Right lung (tissue), 5 donors: ENCODE data around the gene HTR4. TPM values are rescaled to one million over a fixed set of nuclear protein-coding genes. Genes with fewer than 3 reads are reported as not detected.

Experiments
- DNase-seq, 2 donors: peaks; one replicate each; pipeline ENCODE4 v3.0.0-alpha.2; 2013
- polyA plus RNA-seq, 5 donors: library from polyadenylated mRNA; unstranded; fragments of 120-200 nt; gene quantifications; one replicate each; pipeline versions ENCODE4 v1.2.1 to v1.2.3, GENCODE V29; 2013; ENCODE audit warnings: inconsistent platforms in 1 of 5, low replicate concordance in 1 of 5; ENCODE audit not compliant: insufficient read length in 5 of 5, insufficient read depth in 1 of 5

The HTR4 gene
- polyA plus RNA-seq, 5 donors = 0.24 to 1.1 (median 0.84) TPM

GRCh38 chr5:148615644-148616275 lies 38.6 kb downstream of the HTR4 start:
- DNase-seq = no peak

DNA sequence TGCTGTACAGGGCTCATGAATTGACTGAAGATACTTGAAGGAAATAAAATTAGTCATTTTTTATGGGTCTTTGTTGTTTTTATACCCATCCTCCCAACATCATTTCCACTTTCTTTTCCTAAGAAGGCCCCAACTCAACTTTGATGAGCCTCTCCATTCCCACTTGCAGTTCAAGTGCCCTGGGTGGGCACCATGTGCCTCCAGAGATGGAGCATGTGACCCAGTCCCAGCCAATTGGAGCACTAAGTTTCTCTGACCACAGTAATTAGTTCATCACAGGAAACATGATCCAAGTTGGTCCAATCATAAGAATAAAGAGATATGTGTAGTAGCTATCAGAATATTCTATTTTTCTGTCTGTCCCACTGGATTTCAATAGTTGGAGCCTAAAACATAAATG lies 46.9 kb downstream of the HTR4 start:
- no peak for DNase-seq

DNA sequence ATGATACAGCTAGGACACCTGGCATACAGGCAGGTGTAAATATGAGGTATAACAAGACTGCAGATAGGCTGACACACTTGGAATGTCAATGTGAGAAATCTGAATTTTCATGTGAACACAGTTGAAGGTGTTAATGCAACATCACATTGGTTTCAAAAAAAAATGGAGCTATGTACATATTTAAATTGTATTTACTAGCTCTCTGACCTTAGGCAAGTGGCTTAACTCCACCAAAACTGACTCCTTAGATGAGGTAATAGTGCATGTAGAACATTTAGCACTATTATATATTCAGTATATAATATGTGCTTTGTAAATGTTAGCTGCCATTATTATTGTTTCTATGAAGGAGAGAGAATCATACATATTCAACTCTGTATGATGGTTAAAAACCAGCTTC lies 48.0 kb downstream of the HTR4 start:
- DNase-seq = no peak

DNA sequence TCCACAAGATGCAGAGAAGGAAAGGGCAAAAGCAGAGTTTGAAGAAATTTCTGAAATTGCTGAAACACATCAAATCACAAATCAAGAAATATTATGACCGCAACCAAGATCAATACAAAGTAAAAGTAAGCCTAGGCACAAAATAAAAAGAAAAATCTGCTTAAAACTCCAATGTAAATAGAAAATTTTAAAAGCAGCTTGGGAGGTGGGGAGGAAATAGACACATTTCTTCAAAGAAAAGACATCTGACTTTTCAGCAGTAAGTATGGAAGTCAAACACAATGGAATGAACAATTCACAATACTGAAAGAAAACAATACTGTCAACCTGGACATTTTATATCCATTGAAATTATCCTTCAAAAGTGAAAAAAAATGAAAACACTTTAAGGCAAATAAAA lies 55.1 kb downstream of the HTR4 start:
- DNase-seq = no peak

GRCh38 chr5:148595697-148596096 lies 58.6 kb downstream of the HTR4 start:
- DNase-seq = no peak

GRCh38 chr5:148586796-148587195 lies 67.5 kb downstream of the HTR4 start:
- DNase-seq = no peak

DNA sequence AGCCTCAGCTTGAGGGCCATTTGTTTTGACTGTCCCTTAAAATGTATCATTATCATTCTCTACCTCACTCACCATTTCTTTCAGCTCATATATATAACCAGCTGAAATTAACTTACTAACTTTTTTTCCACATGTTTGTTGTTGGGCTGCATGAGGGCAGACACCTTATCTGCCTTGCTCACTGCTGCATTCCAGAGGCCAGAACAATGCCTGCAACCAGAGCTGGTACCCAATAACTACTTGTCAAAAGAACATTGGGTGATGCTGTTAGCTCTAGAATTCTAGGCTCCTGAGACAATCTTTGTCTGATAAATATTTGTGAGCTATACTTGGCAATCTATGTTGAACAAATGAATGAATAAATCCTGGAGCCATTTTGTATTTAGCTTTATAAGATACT lies 68.3 kb downstream of the HTR4 start:
- DNase-seq = no peak

- no peak for DNase-seq
These were observed 70.2 kb downstream of the HTR4 start for GRCh38 chr5:148584103-148584502.

DNA sequence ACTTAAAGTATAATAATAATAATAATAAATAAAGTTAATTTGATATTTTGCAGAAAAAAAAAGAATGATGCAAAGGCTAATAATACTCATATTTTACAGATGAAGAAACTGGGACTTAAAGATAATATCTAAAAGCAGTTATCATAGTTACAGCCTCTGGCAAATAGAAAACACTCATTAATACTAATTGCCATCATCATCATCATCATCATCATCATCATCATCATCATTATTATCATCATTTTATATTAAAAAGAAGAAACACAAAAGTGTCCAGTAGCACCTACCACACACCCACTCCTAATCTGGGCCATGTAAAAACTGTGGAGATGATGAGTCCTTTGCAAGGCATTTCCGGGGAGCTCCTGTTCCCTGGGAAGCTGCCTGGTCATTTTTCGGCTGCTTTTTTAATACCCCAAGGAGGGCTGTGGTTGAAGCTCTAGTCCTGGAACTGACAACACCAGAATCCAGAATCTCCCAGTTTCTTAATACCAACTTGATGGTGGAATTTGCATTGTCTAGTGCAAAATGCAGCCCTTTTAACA lies 70.8 kb downstream of the HTR4 start:
- DNase-seq = no peak

- no peak for DNase-seq
These were observed 80.2 kb downstream of the HTR4 start for GRCh38 chr5:148574167-148574566.

DNA sequence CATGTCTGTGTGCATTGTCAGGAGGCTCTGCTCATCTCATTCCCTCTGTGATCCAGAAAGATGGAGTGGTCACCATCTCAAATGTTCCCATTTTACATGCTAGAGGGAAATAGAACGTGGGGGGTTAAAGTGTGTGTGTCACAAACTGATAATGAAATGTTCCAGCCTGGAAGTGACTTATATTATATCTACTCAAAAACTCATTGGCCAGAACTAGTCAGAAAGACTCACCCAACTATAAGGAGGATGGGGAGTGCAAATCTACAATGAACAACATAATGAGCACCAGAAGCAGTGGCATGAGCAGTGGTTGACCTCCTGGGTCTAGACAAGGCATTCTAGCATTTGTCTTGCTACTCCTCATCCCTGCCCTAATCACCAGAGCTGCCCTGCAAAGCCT lies 81.0 kb downstream of the HTR4 start:
- DNase-seq = no peak

GRCh38 chr5:148569948-148570347 lies 84.4 kb downstream of the HTR4 start:
- no peak for DNase-seq

DNA sequence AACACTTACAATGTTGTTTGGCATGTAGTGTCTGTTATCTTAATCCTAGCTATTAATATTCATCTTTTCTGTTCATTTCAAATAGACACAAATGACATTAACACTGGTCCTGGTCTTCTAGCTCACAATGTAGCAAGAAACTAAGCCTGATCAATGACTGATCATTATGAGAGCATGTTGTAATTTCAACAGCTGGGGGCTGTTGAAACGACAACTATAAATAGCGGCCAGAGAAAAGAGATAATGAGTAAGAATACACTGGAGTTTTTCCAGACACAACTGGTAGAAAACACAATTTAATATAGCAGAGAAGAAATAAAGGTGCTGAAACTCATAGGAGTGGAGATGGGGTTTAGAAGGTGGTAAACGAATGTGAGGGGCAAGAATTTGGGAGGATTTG lies 89.2 kb downstream of the HTR4 start:
- no peak for DNase-seq

DNA sequence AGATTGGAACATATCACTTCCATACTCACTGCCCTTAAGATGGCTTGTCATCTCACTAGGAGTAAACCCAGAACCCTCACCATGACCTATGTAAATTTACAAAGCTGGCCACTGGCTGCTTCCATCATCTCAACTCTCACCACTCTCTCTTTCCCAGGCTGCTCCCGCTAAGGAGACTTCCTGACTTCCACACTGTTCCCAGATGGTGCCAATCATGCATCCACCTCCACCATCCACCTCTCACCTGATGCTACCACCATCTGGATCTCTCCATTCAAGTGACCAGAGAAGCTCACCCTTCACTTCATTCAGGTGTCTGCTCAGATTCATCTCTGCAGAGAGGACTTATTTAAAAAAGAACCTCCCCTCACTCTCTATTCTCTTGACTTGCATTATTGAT lies 91.3 kb downstream of the HTR4 start:
- no peak for DNase-seq

DNA sequence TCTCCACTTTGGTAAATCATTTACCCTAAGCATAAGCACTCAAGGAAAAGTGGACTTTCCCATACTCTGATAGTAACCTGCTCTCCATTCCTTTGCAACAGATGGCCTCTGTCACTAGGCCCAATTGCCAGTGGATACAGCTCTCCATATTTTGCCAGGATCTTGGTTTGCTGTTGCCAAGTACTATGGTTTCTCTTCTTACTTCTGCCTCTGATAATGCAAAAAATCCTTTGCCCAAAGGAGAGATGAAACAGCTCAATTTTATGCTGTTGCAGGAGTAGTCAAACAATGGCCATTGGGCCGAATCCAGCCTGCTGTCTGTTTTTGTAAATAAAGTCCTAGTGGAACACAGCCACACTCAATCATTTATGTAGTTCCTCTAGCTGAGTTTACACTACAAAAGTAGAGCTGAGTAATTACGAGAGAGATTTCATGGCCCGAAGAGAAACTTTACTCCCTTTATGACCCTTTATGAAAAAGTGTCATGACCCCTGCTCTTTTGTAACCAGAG lies 92.5 kb downstream of the HTR4 start:
- DNase-seq = peak; percentile 60 to 70

DNA sequence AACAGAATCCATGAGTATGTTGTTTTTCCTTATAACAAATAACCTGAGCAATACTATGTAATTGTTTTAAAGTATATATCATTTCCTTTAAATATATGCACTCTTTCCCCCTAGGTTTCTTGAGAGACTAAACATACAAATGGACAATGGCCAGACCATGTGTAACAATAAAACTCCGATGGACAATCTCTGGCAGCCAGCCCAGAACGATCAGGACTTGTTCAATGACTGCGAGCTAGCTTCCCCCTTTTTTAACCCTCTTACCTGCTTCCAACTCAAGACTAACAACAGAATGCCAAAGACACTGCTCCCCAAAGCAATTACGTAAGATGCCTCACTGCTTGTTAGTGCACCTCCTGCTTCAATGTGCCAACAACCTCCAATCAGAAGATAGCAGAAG lies 94.9 kb downstream of the HTR4 start:
- no peak for DNase-seq

- DNase-seq = no peak
These were observed 95.4 kb downstream of the HTR4 start for GRCh38 chr5:148558892-148559291.

GRCh38 chr5:148556835-148557234 lies 97.5 kb downstream of the HTR4 start:
- DNase-seq = no peak

- DNase-seq = no peak
These were observed 99.7 kb downstream of the HTR4 start for GRCh38 chr5:148554621-148555020.

DNA sequence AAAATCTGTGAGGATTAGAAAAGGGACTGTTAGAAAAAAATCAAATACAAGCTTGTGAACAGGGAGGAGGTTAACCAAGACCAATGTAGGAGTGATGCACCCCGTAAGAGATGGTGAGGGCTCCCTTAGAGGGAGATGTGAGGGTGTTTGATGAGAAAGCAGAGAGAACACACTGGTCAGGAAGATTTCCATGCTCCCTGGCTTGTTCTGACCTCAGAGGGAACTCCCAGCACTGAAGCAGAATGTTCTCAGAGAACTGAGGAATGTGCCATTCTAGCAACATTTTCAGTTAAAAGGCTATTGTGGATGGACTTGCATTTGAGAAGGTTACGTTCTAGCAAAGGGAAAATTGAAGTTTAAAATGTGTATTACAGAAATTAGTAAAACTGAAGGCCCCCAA lies 110.6 kb downstream of the HTR4 start:
- no peak for DNase-seq

- DNase-seq = no peak
These were observed 111.5 kb downstream of the HTR4 start for GRCh38 chr5:148542812-148543211.

DNA sequence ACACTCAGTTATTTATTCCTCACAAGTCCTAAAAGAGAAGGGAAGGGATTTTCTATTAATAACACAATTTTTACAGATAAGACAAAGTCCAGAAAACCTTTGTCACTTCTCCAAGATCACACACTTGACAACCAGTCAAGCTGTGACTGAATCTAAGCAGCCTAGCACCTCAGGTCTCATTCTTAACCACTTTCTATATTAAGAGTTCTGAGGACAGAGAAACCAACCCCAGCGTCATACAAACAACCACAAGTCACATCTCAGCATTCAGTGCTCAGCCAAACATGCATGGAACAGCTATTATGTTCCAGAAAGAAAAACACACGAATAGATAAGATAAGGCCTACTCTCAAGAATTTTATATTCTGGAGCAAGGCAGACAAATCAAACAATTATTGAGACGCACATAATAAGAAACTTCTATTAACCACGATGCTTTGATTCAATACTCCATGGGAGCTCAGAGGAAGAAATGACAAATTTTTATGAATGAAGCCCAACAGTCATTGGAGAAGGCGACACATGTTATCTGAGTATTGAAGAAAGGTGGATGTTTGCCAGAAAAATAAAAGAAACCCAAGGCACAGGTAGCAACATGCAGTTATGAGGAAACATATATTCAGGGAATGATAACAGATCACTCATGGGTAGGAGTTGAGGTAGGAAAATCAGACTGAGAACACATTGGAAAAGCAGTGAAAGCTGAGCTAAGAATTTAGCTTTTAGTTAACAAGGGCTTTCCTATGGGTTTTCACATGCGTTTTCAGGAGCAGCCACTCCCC lies 113.1 kb downstream of the HTR4 start:
- DNase-seq = no peak

DNA sequence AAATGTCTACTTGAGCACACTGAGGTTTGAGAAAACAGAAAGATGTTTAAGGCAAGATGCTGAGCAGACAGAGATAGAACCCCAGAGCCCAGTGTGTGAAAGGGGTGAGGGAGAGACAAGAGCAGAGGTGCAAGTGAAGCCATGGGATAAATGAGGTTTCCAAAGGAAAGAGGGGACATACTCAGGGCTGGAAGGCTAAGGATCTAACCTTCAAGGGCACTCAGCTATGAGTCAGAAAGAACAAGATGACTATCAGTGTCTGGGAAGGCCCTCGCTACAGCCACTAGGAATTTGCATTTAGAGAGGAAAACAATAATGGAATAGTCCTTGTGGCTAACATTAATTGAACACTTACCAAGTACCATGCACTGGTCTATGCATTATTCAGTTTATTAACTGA lies 113.7 kb downstream of the HTR4 start:
- no peak for DNase-seq
